ENCODE results near the gene STT3B.

The STT3B gene

GRCh38 chr3:31552103-31552502 is 19.4 kb downstream of the STT3B start:
- DNase-seq (ENCODE audit: low read depth): no peak

- no peak for DNase-seq (ENCODE audit: low read depth)
Observed at GRCh38 chr3:31553258-31553657, 20.5 kb downstream of the STT3B start.

GRCh38 chr3:31555204-31555603 is 22.5 kb downstream of the STT3B start:
- DNase-seq (ENCODE audit: low read depth): no peak

DNA sequence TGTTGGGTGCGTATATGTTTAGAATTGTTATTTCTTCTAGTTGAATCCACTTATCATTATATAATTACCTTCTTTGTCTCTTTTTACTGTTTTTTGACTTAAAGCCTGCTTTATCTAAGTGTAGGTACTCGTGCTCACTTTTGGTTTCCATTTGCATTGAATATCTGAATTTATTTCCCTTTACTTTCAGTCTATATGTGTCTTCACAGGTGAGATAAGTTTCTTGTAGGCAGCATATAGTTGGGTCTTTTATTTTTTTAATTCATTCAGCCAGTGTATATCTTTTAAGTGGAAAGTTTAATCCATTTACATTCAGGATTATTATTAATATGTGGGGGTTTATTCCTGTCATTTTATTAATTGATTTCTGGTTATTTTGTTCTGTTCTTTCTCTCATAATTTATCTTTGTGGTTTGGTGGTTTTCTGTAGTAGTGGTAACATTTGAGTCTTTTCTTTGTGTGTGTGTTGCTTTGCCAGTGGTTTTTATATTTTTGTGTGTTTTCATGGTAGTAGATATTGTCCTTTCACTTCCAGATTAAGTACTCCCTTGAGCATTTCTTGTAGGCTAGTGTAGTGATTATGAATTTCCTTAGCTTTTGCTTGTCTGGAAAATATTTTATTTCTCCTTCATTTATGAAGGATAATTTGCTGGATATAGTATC is 27.3 kb downstream of the STT3B start:
- no peak for DNase-seq (ENCODE audit: low read depth)

DNA sequence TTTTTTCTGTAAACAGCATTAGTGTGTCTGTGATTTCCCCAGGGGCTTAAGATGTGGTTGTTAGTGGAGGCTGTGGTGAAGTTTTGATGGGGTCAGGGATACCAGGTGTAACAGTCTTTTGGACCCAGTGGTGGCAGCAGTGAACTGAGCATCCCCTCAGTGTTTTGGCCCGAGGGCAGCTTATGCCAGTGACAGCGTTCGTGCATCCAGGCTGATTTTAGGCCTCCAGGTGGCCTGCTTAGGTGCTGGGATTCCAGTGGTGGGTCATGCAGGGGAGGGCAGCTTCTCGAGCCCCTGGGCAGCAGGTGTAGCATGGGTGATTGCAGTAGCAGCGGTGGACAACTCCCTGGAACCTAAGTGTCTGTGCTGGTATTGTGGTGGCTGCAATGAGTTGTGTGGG is 29.2 kb downstream of the STT3B start:
- no peak for DNase-seq (ENCODE audit: low read depth)

- DNase-seq (ENCODE audit: low read depth): no peak
Observed at GRCh38 chr3:31562525-31562924, 29.8 kb downstream of the STT3B start.

DNA sequence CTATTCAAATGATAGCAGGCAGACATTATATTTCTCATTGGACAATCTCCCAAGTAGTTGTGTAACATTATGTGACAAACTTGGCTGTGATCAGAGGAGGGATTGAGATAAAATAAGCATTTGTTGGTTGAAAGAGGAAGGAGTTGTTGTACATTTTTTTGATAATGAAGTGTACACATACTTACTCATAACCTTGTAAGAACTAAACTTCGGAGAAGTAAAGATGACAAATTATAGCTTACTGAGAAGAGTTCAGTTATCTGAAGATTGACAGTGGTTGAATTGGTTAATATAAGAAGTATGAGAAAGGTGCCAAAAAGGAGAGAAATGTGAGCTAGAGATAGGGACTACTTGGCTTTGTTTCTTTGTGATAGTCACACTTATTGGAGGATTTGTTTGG is 32.6 kb downstream of the STT3B start:
- DNase-seq (ENCODE audit: low read depth): peak; percentile 43

- peak; percentile 17 for DNase-seq (ENCODE audit: low read depth)
Observed at GRCh38 chr3:31567036-31567435, 34.3 kb downstream of the STT3B start.

DNA sequence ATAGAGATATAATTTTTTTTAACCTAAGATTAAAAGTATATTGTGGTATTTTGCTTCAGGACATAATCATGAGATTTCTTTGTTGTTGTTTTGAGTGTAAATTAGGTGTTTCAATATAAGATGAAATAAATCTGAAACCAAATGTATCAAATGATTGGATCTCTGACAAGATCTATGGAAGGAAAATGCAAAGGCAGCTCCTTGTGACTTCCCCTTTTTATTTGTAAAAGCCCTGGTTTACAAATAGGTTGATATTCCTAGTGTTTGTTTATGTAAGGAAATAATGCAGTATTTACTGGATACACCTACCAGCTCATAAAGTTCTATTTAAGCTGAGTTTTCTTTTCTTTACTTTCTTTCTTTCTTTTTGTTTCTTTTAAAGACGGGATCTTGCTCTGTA is 35.9 kb downstream of the STT3B start:
- DNase-seq (ENCODE audit: low read depth): no peak

GRCh38 chr3:31571325-31571724 is 38.6 kb downstream of the STT3B start:
- no peak for DNase-seq (ENCODE audit: low read depth)

- DNase-seq (ENCODE audit: low read depth): no peak
Observed at GRCh38 chr3:31572236-31573004, 39.7 kb downstream of the STT3B start.

DNA sequence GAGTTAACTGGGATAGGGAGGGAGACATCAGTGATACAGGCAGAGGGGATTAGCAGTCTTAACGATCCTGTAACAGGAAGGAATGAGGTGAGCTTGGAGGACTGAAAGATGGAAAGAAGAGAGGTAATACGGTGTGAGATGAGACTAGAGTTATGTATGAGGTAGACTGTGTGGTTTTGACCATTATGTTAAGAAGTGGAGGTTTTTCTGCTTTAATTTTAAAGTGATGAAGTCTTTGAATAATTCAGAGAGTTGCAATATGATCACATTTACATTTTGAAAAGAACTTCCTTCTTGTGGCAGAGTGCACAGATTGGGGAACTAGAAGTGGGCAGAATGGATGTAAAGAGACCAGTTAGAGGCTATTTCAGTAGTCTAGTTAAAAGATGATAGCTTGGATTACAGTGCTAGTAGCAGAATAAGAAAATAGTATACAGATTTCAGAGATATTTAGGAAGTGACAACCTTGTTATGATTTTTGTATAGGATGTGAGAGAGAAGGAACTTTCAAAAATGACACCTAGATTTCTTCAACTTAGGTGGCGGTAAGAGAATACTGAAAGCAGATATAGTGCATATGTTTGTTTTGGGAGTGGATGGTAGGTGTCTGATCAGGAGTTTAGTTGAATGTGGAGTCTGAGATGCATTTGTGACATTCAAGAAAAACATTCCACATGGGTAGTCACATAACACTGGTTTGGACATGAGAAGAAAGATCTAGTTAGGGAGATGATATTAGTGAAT is 40.5 kb downstream of the STT3B start:
- no peak for DNase-seq (ENCODE audit: low read depth)

- peak; percentile 8 for DNase-seq (ENCODE audit: low read depth)
Observed at GRCh38 chr3:31575448-31575847, 42.7 kb downstream of the STT3B start.

DNA sequence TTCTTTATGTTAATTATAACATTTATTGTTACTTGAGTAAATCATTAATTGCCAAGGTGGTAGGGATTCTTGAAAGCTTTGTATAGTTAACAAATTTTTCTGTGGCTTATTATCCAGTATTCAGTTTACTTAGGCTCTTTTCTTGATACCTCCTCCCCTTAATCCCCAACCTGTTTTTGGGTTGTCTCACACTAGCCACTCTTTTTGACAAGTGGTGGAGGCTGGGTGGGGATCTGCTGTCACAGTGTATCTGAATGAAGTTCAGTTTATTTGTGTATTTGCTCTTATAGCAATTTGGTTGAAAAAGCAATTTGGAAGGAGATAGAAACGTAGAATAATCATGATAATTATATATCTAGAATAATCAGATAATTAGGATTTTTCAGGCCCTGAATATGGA is 43.8 kb downstream of the STT3B start:
- no peak for DNase-seq (ENCODE audit: low read depth)

DNA sequence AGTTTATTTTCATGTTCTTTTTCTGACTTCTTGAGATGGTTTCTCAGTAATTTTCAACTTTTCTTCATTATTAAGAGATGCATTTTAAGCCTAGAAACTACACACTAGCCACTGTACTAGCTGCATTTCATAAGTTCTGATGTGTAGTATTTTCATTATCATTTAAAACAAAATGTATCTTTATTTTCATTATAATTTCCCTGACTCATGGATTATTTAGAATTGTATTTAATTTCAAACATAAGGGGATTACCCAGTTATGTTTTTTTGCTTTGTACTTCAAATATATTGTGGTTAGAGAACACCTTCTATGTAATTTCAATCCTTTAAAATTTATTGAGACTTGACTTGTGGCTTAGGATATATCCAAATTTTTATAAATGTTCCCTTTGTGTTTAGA is 44.5 kb downstream of the STT3B start:
- no peak for DNase-seq (ENCODE audit: low read depth)

- DNase-seq (ENCODE audit: low read depth): no peak
Observed at GRCh38 chr3:31579828-31580227, 47.1 kb downstream of the STT3B start.

- no peak for DNase-seq (ENCODE audit: low read depth)
Observed at GRCh38 chr3:31580645-31581044, 47.9 kb downstream of the STT3B start.

DNA sequence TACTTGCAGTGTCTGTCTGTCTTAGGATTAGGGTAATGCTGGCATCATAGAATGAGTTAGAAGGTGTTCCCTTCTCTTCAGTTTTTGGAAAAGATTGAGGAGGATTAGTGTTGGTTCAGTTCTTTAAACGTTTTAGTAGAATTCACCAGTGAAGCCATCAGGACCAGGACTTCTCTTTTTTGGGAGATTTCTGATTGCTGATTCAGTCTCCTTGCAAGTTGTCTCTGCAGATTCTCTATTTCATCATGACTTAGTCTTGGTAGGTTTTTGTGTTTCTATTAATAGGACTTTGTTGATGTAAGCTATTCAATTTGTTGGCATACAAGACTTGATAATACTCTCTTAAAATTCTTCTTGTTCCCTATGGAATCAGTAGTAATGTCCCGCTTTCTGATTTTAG is 48.9 kb downstream of the STT3B start:
- peak; percentile 9 for DNase-seq (ENCODE audit: low read depth)

DNA sequence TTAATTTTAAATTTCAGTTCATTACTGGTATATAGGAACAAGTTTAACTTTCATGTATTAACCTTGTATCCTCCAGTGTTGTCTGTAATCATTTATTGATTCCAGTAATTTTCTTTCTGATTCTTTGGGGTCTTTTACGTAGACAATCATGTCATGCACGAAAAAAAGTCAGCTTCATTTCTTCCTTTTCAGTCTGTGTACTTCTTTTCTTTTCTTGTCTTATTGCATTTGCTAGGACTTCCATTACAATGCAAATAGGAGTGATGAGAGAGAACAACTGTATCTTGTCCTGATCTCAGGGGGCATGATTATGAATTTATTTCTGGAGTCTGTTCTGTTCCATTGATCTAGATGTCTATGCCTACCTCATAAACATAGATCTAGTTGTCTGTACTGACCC is 56.5 kb downstream of the STT3B start:
- DNase-seq (ENCODE audit: low read depth): no peak

DNA sequence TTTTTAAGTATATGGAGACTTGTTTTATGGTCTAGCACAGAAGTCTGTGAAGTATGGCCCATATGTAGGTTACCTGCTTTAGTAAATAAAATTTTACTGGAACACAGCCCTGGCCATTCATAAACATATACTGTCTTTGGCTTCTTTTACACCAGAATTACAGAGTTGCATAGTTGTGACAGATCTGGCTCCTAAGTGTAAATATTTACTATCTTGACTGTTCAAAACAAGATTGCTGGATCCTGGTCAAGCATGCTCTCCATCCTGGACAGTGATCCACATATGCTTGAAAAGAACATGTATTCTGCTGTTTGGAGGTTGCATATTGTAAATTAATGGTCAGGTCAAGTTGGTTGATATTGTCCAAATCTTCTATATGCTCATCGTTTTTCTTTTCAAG is 57.9 kb downstream of the STT3B start:
- no peak for DNase-seq (ENCODE audit: low read depth)

DNA sequence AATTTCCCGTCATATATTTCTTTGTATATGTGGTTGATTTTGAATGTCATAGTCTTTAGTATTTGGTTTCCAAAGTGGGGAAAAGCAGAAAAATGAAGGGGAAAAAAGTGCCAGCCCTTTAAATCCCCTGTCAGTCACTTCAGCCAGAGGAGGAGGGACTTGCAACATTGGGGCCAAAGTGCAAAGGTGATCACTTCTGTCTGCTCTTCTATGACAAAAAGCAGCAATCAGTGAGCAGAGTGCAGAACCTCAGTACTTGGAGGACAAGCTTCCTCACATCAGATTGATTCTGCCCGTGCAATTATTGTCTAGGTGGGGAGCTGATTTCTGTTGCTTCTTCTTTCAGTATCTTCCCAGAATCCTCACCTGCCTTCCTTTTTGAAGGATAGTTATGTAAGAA is 60.0 kb downstream of the STT3B start:
- no peak for DNase-seq (ENCODE audit: low read depth)

DNA sequence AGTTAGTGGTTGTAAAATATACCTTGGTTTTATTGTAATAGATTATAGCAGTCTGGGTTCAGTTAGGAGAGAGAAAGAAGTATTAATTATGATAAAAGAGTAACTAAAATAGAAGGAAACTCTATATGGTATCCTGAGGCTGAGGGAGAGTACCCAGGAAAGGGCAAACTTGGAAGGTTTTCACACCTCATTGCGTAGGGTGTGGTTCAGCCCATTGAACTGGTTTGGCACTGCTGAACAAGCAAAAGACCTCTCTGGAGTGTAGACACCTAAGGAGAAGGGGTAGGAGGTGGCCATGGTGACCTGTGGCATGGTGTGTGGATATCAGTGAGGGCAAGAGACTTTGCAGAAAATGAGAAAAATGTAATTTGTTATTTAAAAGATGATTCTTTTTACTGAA is 63.5 kb downstream of the STT3B start:
- DNase-seq (ENCODE audit: low read depth): no peak

- no peak for DNase-seq (ENCODE audit: low read depth)
Observed at GRCh38 chr3:31600431-31600830, 67.7 kb downstream of the STT3B start.

Measured in amniotic epithelial cell (primary cell).